HCEC 1CT (cell line): ENCODE results near the gene SPTLC3.

ENCODE experiments used
- DNase-seq: peaks from one replicate; pipeline ENCODE4 v3.0.0-alpha.2; 2017

SPTLC3 gene

GRCh38 chr20:13142143-13142542 is 133.4 kb downstream of the SPTLC3 start:
- peak; percentile 27 for DNase-seq

GRCh38 chr20:13147071-13147963 is 138.5 kb downstream of the SPTLC3 start:
- DNase-seq: no peak

GRCh38 chr20:13147971-13148370 is 139.2 kb downstream of the SPTLC3 start:
- DNase-seq: no peak

- no peak for DNase-seq
Measured at GRCh38 chr20:13148402-13148801, 139.6 kb downstream of the SPTLC3 start.

GRCh38 chr20:13148961-13149360 is 140.2 kb downstream of the SPTLC3 start:
- DNase-seq: no peak

- no peak for DNase-seq
Measured at GRCh38 chr20:13149371-13150105, 140.8 kb downstream of the SPTLC3 start.

GRCh38 chr20:13158369-13158768 is 149.6 kb downstream of the SPTLC3 start:
- DNase-seq: no peak

GRCh38 chr20:13159889-13160288 is 151.1 kb downstream of the SPTLC3 start:
- no peak for DNase-seq

- DNase-seq: no peak
Measured at GRCh38 chr20:13165203-13165602, 156.4 kb downstream of the SPTLC3 start.

- DNase-seq: no peak
Measured at GRCh38 chr20:13166011-13166410, 157.2 kb downstream of the SPTLC3 start.

GRCh38 chr20:13166437-13166836 is 157.7 kb downstream of the SPTLC3 start:
- no peak for DNase-seq

GRCh38 chr20:13169086-13169485 is 160.3 kb downstream of the SPTLC3 start:
- no peak for DNase-seq

- no peak for DNase-seq
Measured at GRCh38 chr20:13170771-13171170, 162.0 kb downstream of the SPTLC3 start.

GRCh38 chr20:13173201-13173600 is 164.4 kb downstream of the SPTLC3 start:
- no peak for DNase-seq

- no peak for DNase-seq
Measured at GRCh38 chr20:13174402-13174801, 165.6 kb downstream of the SPTLC3 start.

- DNase-seq: no peak
Measured at GRCh38 chr20:13180986-13181889, 172.5 kb downstream of the SPTLC3 start.

GRCh38 chr20:13183005-13183404 is 174.2 kb downstream of the SPTLC3 start:
- no peak for DNase-seq

GRCh38 chr20:13186043-13186774 is 177.4 kb downstream of the SPTLC3 start:
- no peak for DNase-seq

GRCh38 chr20:13187899-13188298 is 179.1 kb downstream of the SPTLC3 start:
- DNase-seq: no peak

- no peak for DNase-seq
Measured at GRCh38 chr20:13199279-13199678, 190.5 kb downstream of the SPTLC3 start.

GRCh38 chr20:13200767-13201500 is 192.2 kb downstream of the SPTLC3 start:
- no peak for DNase-seq

GRCh38 chr20:13202565-13202964 is 193.8 kb downstream of the SPTLC3 start:
- DNase-seq: no peak
